Activated CD8-positive, alpha-beta memory T cell treated with anti-CD3 and anti-CD28 coated beads, Interleukin-2, amount 50 U/mL, for 48 hours (primary cell): ENCODE measurements around the gene NT5C3A.

Experiments
- DNase-seq: peaks from one replicate; pipeline ENCODE4 v3.0.0-alpha.2; 2020

NT5C3A gene

DNA sequence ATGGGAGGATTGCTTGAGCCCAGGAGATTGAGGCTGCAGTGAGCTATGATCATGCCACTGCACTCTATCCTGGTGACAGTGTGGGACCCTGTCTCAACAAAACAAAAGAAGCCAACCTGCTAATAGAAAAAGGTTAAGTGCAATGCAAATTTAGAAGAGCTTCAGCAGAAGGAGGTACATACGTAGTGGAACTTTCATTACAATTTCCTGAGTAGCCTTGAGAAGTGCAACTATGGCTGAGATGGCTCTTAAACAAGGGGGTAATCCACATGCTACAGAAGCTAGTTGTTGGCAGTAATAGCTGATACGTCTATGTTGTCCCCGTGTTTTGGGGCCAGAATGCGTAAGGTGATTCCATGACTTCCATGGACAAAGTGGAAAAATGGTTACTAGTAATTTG, 10.7 kb upstream of the NT5C3A start:
- no peak for DNase-seq

DNA sequence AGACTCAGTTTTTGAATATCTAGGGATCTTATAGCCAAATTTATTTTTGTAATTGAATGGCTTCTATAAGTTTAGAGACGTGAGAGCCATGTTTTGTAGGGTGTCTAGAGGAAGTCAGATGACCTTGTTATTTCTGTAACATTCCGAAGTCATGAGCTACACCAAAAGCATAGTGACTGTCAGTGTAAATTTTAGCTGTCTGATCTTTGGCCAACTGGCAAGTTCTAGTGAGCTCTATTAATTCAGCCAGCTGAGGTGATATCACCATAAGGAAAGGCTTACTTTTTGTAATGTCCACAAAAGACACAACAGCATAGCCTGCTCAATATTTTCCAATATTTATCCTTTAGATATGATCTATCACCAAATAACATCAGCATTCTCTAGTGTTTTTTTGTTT, 9.9 kb upstream of the NT5C3A start:
- no peak for DNase-seq

- DNase-seq, result no peak
Observed at GRCh38 chr7:33070831-33071230, 8.3 kb upstream of the NT5C3A start.

DNA sequence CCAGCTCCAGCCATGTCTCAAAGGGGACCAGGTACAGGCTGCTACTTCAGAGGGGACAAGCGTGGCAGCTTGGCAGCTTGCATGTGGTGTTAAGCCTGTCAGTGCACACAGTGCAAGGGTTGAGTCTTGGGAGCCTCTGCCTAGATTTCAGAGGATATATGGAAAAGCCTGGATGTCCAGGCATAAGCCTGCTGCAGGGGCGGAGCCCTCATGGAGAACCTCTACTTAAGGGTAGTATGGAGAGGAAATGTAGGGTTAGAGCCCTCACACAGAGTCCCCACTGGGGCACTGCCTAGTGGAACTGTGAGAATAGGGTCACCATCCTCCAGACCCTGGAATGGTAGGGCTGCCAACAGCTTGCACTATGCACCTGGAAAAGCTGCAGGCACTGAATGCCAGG, 7.7 kb upstream of the NT5C3A start:
- no peak for DNase-seq

DNA sequence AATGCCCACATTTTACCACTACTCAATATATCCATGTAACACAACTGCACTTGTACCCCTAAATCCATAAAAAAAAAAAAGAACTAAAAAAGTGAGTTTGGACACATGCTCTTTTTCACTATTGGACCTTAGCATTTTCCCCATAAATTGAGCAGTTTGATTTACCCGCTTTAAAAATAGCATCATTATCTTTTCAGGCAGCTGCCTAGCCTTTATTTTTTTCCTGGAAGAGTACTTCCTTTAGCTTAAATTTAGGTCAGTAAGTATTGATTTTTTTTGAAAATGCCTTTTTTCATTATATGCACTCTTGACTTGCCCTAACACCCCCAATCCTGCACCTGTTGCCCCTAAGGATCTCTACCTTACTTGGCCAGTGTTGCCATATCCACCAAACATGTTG, 5.3 kb upstream of the NT5C3A start:
- DNase-seq, result no peak

DNA sequence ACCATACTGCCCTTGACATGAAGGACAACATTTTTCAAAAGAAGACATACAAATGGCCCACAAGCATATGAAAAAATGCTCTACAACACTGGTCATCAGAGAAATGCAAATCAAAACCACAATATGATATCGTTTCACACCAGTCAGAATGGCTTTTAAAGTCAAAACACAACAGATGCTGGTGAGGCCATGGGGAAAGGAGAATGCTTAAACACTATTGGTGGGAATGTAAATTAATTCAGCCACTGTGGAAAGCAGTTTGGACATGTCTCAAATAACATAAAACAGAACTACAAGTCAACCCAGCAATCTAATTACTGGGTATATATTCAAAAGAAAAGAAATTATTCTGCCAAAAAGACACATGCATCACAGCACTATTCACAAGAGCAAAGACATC, 4.2 kb upstream of the NT5C3A start:
- DNase-seq, result no peak

GRCh38 chr7:33065981-33066380, 3.4 kb upstream of the NT5C3A start:
- DNase-seq, result no peak

DNA sequence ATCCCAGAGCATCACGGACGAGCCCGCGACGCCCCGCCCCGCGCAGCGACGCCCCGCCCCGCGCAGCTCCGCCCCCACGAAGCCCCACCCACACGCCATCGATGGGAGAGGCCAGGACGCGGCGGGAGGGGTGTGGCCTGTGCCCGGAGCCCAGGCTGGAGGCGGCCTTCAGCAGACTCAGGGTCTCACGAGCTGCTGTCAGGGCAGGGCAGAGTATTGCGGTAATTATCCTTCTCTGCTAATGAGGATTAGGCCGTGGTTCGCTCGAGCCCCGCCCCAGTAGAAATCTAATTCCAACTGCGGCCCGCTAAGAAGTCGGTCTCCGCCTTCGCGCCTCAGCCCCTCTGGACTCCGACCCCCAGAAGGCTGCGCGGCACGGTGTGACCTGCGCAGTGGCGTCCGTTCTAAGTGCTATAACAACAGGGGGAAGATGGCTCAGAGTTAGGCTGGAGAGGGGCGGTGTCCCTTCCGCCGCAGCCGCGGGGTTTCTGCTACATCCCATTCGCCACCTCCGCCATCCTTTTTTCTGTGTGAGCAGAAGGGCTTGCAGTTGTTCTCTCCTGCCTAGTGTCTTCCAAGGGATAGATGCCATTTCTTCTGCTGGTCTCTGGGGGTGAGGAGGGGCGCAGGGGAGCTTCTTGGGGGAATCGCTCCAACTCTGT, 337 bp upstream of the NT5C3A start:
- peak; percentile 94 for DNase-seq

DNA sequence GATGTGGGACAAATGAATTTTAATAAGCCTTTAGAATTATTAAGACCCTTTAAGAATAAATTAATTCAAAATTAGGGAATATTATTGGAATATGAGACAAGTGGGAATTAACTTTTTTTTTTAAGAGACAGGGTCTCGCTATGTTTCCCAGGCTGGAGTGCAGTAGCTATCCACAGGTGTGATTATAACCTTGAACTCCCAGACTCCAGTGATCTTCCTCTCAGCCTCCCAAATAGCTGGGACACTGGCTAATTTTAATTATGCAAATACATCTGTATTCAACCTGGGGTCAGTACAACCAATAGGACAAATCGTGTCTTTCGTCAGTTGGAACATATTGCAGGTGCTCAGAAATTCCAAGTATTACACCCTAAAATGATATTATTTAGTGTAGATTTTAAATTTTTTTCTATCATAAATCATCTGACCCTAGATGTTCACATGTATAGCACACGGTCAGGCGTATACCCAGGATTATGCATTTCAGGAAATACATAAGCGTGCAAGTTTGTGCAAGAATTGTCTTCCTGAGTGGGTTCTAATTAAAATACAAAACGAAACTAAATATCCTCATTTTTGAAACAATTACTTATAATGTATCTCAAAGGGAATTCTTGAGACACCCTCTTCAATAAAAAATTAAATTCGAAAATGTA, 1.2 kb downstream of the NT5C3A start:
- no peak for DNase-seq

GRCh38 chr7:33059635-33060034, 2.9 kb downstream of the NT5C3A start:
- DNase-seq, result no peak

GRCh38 chr7:33055158-33055557, 7.4 kb downstream of the NT5C3A start:
- no peak for DNase-seq

- no peak for DNase-seq
Observed at GRCh38 chr7:33054261-33054964, 8.2 kb downstream of the NT5C3A start.

GRCh38 chr7:33053721-33054120, 8.9 kb downstream of the NT5C3A start:
- no peak for DNase-seq

- no peak for DNase-seq
Observed at GRCh38 chr7:33050535-33051318, 11.8 kb downstream of the NT5C3A start.

- DNase-seq, result no peak
Observed at GRCh38 chr7:33048704-33049103, 13.9 kb downstream of the NT5C3A start.

GRCh38 chr7:33048257-33048656, 14.3 kb downstream of the NT5C3A start:
- DNase-seq, result no peak

DNA sequence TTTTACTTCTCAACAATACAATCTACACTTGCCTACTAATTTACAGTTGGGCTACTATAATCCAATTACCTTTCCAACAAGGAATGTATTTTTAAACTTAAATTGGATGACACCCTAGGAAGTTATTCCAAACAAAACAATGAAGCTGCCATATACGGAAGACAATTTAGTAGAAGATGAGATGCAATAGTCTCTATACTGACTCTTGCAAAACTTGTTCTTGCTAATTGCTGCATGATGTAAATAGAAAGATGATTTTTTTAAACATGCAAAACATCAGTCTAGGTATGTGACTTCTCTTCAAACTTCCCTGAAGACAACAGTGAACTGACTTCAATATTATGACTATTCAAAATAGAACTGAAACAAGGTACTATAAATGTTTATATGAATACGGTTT, 17.6 kb downstream of the NT5C3A start:
- DNase-seq, result no peak

DNA sequence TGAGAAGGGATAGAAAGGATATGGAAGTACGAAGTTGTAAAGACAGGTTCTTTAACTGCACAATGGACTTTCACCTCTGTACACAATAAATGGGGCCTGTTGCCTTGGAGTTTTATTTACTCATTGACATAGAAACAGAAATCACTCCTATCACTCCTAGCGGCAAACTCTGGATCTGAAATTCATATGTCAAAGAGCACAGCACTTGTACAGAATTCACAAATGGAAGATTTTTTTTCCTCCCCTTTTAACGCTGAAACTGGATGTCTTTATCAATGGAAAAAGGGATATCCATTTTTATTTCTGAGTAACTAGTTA, 18.2 kb downstream of the NT5C3A start:
- no peak for DNase-seq

- DNase-seq, result no peak
Observed at GRCh38 chr7:33043501-33044400, 18.8 kb downstream of the NT5C3A start.

DNA sequence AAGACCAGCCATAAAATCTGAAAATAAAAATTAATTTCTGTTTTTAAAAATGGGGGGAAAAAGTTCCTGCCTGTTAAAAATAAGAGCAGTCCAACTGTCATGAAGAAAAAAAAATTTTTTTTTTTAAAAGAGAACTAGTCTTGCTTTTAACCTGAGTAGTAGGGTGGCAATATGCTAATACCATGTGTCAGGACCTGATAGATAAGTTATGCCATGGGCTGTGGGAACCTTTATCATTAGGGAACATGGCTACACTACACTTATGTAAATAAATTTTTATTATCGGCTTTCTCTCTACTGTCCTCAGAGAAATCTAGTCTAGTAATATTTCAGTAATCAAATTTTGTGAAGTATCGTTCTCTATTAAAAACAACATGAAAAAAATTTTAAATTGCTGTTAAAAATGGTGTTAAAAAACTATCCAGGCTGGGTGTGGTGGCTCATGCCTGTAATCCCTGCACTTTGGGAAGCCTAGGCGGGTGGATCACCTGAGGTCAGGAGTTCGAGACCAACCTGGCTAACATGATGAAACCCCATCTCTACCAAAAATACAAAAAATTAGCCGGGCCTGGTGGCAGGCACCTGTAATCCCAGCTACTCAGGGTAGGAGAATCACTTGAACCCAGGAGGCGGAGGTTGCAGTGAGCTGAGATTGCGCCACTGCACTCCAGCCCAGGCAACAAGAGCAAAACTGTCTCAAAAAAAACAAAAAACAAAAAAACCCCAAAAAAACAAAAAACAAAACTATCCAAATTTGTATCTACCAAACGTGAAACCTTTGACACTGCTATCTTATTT, 20.7 kb downstream of the NT5C3A start:
- no peak for DNase-seq

GRCh38 chr7:33040803-33041516, 21.6 kb downstream of the NT5C3A start:
- peak; percentile 61 for DNase-seq
